ENCODE results near the gene CFP.

- TF ChIP-seq EP300 (IDR thresholded peaks at IDR 0.05; ENCODE audit: low read depth) = no peak
- TF ChIP-seq POLR2A (IDR thresholded peaks at IDR 0.05) = no peak
- TF ChIP-seq POLR2AphosphoS5 (IDR thresholded peaks at IDR 0.05) = no peak
- no peak for TF ChIP-seq CTCF (IDR thresholded peaks at IDR 0.05)
Observed at GRCh38 chrX:47578692-47579091, 51.0 kb downstream of the CFP start.
